HepG2 (cell line): ENCODE results near the gene ITGAV.

Source experiments
- FLYWCH1 ChIP-seq: sonication (generic); formaldehyde crosslinking; IDR thresholded peaks from 2 replicates; pipeline ENCODE4 v1.8.1; 2023; ENCODE audit warnings: mild to moderate bottlenecking, missing genetic modification reagents
- SPEN ChIP-seq: sonication (generic); formaldehyde crosslinking; IDR thresholded peaks from 2 replicates; pipeline ENCODE4 v1.5.1; 2020; ENCODE audit warnings: low read depth, mild to moderate bottlenecking, missing genetic modification reagents
- TF ChIP-seq, protein P1 (sequence below): sonication (generic); formaldehyde crosslinking; IDR thresholded peaks from 2 replicates; pipeline ENCODE4 v1.4.0; 2020; ENCODE audit warnings: missing genetic modification reagents
- TF ChIP-seq, protein P2 (sequence below): sonication (generic); formaldehyde crosslinking; IDR thresholded peaks from 2 replicates; pipeline ENCODE4 v1.8.0; 2022; ENCODE audit warnings: mild to moderate bottlenecking, missing genetic modification reagents

DNA sequence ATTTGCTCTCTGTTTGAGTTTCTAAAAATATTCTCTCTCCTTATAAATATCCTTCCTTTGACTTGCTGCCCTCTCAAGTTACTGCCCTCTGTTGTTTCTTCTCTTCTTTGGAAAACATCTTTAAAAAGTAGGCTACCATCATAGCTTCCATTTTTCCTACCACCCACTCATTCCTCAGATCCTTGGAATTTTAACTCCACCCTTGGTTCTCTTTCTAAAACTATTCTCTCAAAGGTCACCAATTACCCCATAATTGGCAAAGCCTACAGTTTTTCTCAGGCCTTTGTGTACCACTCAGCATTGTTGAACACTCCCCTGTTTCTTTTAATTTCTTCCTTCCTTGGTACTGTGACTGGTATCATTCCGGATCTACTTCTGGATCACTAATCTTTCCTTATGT, 43.0 kb upstream of the ITGAV start:
- TF ChIP-seq, protein P1, sequence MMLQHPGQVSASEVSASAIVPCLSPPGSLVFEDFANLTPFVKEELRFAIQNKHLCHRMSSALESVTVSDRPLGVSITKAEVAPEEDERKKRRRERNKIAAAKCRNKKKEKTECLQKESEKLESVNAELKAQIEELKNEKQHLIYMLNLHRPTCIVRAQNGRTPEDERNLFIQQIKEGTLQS = no peak
- TF ChIP-seq, protein P2, sequence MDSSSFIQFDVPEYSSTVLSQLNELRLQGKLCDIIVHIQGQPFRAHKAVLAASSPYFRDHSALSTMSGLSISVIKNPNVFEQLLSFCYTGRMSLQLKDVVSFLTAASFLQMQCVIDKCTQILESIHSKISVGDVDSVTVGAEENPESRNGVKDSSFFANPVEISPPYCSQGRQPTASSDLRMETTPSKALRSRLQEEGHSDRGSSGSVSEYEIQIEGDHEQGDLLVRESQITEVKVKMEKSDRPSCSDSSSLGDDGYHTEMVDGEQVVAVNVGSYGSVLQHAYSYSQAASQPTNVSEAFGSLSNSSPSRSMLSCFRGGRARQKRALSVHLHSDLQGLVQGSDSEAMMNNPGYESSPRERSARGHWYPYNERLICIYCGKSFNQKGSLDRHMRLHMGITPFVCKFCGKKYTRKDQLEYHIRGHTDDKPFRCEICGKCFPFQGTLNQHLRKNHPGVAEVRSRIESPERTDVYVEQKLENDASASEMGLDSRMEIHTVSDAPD (CRISPR knock-in tag) = no peak
- TF ChIP-seq FLYWCH1 (CRISPR knock-in tag) (no peak), SPEN (CRISPR knock-in tag) (no peak)
